Measurements from ENCODE around the gene TIMELESS.

GRCh38 chr12:56454557-56454956 is 5.3 kb upstream of the TIMELESS start, which contains the start of gene MIP:
- TF ChIP-seq RAD21 (IDR thresholded peaks at IDR 0.05; ENCODE audit: low read depth) (no peak), CEBPB (IDR thresholded peaks at IDR 0.05) (no peak), REST (IDR thresholded peaks at IDR 0.05; ENCODE audit: low read depth) (no peak), CREB1 (IDR thresholded peaks at IDR 0.05; ENCODE audit: low read depth) (no peak), NFIC (IDR thresholded peaks at IDR 0.05) (no peak), TAF1 (IDR thresholded peaks at IDR 0.05; ENCODE audit: low read depth) (no peak)

Measured in Ishikawa (cell line).